Uterus (tissue), 2 donors: Measurements from ENCODE around the gene PLCL2.

Source experiments
- CTCF ChIP-seq, 4 experiments: fragments of 200-600 bp in 2 of 4; fragments of 450-650 bp in 2 of 4; sonication (generic) in 2 of 4; IDR thresholded peaks; one replicate each; pipeline ENCODE4 v1.5.1; 2016 to 2019; ENCODE audit warnings: antibody characterized with exemption in 4 of 4, mild to moderate bottlenecking in 2 of 4, moderate library complexity in 1 of 4
- POLR2A ChIP-seq, 2 donors: fragments of 450-650 bp; IDR thresholded peaks; one replicate each; pipeline ENCODE4 v1.6.1; 2016; ENCODE audit warnings: antibody characterized with exemption in 2 of 2, mild to moderate bottlenecking in 1 of 2, moderate library complexity in 1 of 2

- TF ChIP-seq POLR2A (IDR thresholded peaks at IDR 0.05) (no peak), CTCF (IDR thresholded peaks at IDR 0.05) (no peak)
Measured at GRCh38 chr3:16909802-16910201, 25.0 kb downstream of the PLCL2 start.
